IPS-11a (cell line): ENCODE data around the gene OR8B3.
"Not testable (repeated sequence)": the region's sequence is repeated elsewhere in the genome, so short reads cannot be mapped to it uniquely, and the experiment has no call there.

Source experiments
- H3K4me3 ChIP-seq: one replicate; pipeline ENCODE4 v1.5.1; 2013; ENCODE audit warnings: low read depth, low read length, control low read depth

The OR8B3 gene, protein sequence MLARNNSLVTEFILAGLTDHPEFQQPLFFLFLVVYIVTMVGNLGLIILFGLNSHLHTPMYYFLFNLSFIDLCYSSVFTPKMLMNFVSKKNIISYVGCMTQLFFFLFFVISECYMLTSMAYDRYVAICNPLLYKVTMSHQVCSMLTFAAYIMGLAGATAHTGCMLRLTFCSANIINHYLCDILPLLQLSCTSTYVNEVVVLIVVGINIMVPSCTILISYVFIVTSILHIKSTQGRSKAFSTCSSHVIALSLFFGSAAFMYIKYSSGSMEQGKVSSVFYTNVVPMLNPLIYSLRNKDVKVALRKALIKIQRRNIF

DNA sequence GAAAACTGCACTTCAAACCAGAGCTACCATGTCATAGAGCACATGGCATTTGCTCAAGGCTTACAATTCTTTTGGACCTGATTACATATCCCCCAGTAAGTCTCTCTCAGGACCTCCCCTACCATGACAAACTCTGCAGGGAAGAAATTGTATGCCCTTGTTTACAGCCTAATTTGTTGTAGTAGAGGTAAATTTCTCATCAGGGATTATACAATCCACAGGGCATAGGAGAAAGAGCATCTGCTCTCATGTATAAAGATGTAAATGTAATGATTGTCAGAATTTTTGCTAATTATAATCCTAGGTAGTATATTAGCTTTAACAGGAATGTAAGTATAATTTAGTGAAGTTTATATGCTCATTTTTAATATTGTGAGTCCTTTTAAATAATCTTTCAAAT is at the start of gene OR8B3:
TSS of gene OR8B3 (minus strand) at position 101 of the 400 bp plus-strand sequence. CDS start 1,673 bp downstream, outside the sequence.
- H3K4me3 ChIP-seq = no peak within 1 kb of the TSS

DNA sequence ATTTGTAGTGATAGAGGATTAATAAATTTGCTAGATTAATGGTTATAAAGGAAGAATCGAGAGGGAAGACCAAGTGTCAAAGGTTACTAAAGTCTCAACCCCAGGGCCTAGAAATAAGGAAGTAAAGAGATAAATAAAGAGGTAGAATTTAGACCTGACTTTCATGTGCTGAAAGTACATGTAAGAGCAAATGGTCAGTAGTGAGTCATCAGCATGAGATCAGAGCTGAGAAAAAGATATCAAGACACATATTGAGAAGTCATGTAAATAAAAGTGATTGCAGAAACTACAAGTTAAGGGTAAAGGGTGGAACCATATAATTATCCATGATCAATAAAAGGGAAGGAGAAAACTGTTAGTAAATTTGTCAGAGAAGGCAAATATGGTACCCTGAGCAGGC is 48.1 kb upstream of the OR8B3 start:
- no peak overlapping the region for H3K4me3 ChIP-seq

DNA sequence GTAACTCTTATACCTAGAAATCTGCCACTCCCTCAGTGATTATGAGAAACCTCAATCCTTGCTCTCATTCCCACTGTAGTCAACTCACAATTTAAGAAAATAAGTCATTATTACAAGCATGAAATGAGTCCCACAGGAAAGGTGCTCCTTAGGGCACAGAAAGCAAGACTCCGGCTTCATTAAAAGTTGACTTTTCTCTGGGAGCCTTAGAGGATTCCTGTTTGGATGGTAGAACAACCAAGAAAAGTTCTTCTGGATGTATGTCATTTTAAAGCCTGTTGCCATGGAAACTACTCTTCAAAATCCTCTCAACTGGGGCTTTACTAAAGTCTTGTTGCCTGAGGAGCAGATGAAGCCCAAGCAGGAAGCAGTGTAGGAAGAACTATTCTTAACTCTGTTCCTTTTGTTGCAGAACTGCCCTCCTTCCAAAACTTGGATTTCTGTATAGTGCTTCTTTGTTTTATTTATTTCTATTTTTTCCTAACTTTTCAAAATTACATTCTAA is 46.9 kb upstream of the OR8B3 start, which contains the start of gene OR8B8:
TSS of gene OR8B8 (minus strand) at position 51 of the 505 bp plus-strand sequence. CDS start 4,611 bp downstream, outside the sequence.
- H3K4me3 ChIP-seq = no peak within 1 kb of the TSS

DNA sequence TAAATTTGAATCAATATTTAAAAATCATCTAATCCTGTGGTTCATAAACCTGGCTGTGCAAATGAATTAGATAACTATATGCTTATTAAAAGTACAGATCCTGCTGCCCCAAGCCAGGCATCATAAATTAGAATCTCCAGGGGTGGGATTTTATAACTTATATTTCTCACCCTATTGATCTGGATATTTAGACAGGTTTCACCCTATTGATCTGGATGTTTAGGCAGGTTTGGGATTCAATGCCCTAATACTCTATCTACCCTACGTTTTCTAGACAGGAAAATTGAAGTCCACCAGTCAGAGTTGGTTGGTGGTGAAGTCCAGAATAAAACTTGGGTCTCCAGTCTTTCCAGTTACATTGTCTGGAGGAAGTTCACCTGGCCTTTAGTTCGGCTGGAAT is 44.0 kb upstream of the OR8B3 start:
- no peak overlapping the region for H3K4me3 ChIP-seq

DNA sequence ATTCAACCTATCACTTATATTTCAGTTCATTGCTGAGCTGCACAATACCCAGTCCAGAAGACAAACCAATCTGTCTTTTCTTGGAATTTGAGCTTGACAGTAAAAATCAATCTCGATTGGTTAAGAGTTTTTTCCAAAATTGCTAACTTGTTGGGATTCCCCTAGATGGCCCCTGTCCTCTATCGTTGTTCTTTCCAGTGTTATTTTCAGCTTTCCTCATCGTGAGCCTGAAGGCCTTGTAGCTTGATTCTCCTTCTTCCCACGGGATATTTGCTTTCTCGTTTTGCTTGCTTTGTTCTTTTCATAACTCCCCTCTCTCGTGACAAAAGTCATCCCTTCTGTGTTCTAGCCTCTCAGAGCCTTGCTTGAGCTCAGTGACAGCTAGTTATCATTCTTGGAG is 43.6 kb upstream of the OR8B3 start:
- H3K4me3 ChIP-seq = no peak overlapping the region

DNA sequence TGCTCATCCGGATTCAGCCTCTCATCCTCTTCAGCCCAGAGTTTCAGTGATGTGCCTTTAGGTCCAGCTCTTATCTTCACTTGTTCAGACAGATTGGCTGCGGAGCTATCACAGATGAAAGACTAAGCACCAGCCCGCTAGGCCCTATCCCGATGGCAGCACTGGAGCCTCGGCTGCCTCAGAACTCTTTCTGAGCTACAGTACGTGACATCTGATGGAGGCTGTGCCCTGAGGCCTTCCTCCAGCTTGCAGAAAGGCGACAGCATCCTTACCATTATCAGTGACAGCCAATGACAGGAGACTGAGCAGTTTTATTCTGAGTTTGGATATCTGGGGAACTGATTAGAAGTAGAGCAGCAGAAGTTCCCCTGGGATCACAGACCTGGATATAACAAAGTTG is 42.7 kb upstream of the OR8B3 start:
- H3K4me3 ChIP-seq = no peak overlapping the region

DNA sequence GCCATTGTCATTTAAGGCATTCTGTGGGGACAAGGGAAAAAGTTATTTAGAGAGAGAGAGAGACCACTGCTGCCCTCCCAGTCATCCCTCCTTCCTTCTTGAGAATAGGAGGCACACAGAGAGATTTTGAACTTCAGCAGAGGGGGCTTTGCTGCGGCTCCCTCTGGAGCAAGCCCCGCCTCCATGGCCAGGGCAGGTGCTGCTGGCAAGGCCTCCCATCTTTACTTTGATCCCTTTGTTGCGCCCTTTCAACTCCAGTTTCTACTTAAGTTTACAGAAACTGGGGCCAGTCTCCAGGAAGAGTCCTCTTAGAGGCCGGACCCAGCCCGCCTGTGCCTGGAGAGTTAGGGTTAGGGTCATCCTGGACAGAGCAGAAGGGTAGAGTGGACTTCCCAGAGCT is 42.3 kb upstream of the OR8B3 start:
- H3K4me3 ChIP-seq = no peak overlapping the region

DNA sequence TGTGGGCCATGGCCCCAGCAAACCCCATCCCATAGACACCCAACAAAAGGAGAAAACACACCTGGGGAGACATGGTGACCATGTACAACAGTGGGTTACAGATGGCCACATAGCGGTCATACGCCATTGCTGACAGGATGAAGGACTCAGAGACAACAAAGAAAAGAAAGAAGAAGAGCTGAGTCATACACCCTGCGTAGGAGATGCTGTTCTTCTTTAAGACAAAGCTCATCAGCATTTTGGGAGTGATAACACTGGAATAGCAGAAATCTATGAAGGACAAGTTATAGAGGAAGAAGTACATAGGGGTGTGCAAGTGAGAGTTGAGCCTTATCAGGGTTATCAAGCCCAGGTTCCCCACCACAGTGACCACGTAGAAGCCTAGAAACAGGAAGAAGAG is 41.8 kb upstream of the OR8B3 start:
- H3K4me3 ChIP-seq = no peak overlapping the region

DNA sequence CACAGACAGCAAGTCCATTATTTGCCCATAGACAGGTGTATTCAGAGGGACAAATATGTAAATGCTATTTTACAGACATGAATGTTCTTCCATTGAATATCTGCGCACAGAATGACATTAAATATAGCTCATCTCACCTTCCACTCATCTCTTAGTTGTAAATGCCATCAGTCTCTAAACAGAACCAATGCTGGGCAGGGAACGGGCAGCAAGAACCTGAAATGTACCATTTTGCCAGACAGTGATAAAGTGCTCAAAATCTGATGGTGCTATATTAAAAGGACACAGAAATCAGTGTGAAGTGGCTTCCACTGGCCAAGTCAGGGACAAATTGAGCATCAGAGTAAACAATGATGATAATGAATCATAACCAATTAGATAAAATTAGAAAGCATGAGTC is 35.9 kb upstream of the OR8B3 start:
- H3K4me3 ChIP-seq = no peak overlapping the region

DNA sequence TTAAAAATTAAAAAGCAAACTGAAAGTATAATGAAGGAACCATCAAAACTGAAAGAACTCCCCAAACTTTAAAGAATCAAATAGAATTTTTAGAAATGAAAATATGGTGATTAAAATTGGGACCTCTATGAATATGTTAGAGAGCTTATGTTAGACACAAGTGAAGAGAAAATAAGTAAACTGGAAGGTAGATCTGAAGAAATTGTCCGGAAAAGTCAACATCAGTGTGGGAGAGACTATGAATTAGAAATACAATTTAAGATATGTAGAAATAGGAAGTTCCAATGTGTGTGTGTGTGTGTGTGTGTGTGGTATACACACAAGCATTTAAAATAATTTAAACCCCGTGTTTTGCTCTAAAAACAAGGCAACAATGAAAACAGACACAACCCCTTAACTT is 30.8 kb upstream of the OR8B3 start:
- no peak overlapping the region for H3K4me3 ChIP-seq

DNA sequence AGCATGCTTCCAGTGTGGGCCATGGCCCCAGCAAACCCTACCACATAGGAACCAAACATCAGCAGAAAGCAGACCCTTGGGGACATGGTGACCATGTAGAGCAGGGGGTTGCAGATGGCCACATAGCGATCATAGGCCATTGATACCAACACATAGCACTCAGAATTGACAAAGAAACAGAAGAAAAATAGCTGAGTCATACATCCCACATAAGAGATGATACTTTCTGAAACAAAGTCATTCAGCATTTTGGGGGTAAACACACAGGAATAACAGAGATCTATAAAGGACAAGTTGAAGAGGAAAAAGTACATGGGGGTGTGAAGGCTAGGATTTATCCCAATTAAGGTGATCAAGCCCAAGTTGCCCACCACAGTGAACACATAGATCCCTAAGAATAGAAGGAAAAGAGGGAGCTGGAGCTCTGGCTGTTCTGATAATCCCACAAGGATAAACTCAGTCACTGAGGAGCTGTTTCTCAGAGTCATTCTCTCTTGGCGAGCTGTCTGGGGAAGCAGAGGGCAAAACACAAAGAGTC is 25.6 kb upstream of the OR8B3 start, which contains the start of gene OR8B4:
TSS of gene OR8B4 (minus strand) at position 488 of the 538 bp plus-strand sequence. CDS start at position 488, 0 bp downstream.
- no peak within 1 kb of the TSS for H3K4me3 ChIP-seq

DNA sequence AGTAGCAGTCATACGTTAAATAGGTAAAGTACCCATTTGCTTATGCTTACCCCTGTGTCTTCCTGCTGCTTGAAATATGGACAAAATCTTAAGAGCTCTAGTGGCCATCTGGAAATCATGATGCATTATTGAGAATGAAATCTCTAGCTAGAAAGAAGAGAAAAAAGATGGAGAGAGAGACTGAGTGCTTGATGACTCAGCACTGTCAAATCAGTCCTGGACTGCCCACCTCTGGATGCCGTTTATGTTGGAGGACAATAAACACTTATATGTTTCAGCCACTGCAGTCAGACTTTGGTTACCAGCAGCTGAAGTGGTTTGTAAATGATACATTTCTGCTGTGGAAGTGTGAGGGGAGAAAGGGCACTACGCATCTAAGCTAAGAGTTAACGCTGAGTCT is 22.2 kb upstream of the OR8B3 start:
- H3K4me3 ChIP-seq = no peak overlapping the region

DNA sequence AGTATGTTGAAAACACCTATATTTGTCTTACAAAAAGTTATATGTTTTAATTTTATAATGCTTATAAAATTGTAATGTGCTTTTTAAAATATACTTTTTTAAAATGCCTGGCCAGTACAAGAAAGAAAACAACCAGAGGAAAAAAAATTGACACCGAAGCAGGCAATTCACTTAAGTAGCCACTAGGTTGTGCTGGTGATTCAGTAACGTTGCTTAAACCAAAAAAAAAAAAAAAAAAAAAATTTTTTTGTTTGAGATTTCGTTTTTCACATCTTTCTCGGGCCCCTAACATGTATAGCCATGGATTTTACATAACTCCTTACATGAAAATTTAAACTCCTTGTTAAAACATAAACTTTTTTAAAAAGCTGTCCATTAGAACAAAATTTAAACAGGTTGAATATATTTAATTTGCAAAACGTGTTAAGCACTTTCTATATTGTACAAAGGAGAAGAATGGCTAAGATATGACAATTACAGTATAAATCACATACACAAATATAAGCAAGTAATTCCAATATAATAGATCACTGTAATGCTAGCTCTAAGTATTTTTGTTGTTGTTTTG is 16.6 kb upstream of the OR8B3 start:
- H3K4me3 ChIP-seq = no peak overlapping the region

DNA sequence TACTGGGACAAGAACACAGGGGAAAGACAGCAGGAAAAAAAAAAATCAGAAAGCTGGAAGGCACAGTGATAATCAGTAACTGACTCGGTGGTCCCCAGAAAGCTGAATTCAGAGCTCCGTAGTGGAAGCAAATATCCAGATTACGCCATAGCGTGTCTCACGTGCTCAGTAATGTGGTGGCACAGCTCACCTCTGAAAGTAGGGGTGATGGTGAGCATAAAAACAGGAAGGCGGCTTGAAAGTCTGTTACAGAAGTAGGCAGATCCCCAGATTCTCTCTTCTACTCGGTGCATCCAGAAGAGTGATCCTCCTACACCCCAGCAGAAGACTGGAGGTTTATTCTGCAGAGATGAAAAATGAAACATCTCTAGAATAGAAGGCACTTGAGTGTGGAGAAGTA is 11.1 kb upstream of the OR8B3 start:
- H3K4me3 ChIP-seq = no peak overlapping the region

DNA sequence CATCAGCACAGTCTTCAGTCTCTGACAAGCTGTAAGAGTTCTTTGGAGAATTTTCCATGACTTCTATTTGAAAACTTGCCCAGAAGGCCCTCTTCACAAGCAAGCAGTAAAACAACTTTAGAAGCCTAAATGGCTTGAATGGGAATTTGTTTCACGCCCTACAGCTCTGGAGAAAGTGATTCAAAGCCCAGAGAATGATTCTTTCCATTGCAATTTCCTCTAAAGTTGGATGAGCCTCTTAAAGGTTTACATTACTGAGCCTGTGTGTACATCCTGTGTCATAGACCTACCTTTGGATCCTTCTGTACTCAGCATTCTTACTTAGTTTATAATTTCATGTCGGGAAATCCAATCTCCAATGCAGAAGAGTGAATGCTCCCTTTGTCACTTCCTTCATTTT is 6.8 kb upstream of the OR8B3 start:
- no peak overlapping the region for H3K4me3 ChIP-seq

DNA sequence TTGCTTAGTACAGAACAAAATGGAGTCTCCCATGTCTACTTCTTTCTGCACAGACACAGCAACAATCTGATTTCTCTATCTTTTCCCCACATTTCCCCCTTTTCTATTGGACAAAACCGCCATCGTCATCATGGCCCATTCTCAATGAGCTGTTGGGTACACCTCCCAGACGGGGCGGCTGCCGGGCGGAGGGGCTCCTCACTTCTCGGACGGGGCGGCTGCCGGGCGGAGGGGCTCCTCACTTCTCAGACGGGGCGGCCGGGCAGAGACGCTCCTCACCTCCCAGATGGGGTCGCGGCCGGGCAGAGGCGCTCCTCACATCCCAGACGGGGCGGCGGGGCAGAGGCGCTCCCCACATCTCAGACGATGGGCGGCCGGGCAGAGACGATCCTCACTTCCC is 4.4 kb upstream of the OR8B3 start:
- not testable (repeated sequence) for H3K4me3 ChIP-seq

DNA sequence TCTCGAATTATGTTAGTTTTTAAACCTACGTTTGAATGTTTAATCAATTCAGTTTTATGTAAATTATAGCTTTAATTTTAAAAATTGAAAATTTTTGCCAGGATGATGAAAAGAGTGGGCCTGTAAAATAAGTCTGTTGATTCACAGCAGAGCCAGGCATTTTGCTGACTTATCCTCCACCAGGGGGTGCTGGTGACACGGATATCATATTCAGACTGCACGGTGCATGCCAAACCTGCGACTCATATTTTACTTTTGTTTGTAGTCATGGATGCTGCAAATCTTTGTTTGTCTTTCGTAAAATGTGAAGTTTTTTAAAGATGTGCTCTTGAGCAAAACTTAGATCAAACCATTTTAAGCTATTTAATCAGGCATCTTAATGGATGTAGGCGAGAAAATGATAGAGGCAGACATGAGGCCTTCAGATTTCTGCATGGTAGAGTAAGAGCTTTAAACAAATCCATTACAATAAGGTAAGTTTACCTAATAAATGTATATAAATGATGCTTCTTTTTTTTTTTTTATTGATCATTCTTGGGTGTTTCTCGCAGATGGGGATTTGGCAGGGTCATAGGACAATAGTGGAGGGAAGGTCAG is 3.6 kb upstream of the OR8B3 start:
- no peak overlapping the region for H3K4me3 ChIP-seq

DNA sequence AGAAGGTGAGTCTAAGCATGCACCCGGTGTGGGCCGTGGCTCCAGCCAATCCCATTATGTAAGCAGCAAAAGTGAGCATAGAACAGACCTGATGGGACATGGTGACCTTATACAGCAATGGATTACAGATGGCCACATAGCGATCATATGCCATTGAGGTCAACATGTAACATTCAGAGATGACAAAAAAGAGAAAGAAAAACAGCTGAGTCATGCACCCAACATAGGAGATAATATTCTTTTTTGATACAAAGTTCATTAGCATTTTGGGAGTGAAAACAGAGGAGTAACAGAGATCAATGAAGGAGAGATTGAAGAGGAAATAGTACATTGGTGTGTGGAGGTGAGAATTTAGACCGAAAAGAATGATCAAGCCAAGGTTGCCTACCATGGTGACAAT is 2.0 kb downstream of the OR8B3 start:
- not testable (repeated sequence) for H3K4me3 ChIP-seq

DNA sequence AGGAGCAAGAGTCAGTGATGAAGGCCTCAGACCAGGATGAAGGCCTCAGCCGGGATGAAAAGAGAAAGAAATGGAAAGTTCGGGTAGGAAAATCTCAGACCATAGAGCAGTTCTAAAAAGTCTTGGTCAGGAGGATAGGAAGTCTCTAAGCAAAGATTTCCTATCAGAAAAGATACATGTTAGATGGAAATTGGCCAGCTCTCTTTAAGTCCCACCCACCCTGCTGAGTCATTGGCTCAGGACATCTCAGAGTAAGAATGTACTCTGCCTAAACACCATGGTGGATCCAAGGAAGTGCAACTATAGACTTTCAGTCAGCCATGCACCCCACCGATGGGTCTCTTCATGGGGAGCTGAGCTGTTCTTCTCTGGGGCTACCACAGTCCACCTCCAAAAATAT is 4.4 kb downstream of the OR8B3 start:
- no peak overlapping the region for H3K4me3 ChIP-seq

DNA sequence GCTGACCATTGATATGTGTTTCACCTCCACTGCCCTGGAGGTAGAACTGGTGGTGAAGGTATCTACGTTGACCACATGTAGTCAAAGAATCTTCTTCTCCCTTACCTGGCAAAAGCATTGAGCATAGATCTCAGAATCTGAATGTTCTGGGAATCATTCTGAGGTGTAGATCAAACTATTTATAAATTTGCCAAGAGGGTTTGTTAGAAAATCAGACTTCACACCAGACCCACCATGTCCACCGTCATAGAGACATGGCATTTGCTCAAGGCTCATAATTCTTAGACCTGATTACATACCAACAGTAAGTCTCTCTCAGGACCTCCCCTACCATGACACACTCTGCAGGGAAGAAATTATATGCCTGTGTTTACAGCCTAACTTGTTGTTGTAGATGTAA is 14.4 kb downstream of the OR8B3 start, which contains the start of gene OR8B2:
TSS of gene OR8B2 (minus strand) at position 101 of the 400 bp plus-strand sequence. CDS start 1,156 bp downstream, outside the sequence.
- no peak within 1 kb of the TSS for H3K4me3 ChIP-seq

DNA sequence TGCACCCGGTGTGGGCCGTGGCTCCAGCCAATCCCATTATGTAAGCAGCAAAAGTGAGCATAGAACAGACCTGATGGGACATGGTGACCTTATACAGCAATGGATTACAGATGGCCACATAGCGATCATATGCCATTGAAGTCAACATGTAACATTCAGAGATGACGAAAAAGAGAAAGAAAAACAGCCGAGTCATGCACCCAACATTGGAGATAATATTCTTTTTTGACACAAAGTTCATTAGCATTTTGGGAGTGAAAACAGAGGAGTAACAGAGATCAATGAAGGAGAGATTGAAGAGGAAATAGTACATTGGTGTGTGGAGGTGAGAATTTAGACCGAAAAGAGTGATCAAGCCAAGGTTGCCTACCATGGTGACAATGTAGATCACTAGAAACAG is 16.0 kb downstream of the OR8B3 start:
- not testable (repeated sequence) for H3K4me3 ChIP-seq

DNA sequence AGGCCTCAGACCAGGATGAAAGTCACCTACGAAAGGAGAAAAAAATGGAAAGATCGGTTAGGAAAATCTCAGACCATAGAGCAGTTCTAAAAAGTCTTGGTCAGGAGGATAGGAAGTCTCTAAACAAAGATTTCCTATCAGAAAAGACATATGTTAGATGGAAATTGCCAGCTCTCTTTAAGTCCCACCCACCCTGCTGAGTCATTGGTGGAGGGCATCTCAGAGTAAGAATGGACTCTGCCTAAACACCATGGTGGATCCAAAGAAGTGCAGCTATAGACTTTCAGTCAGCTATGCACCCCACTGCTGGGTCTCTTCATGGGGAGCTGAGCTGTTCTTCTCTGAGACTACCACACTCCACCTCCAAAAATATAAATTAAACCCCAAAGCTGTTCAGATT is 18.2 kb downstream of the OR8B3 start:
- H3K4me3 ChIP-seq = no peak overlapping the region
